GM12872 (cell line): ENCODE data around the gene ZNF556.

Source experiments
- CTCF ChIP-seq: IDR thresholded peaks from 3 replicates; pipeline ENCODE4 v1.5.1; 2011; ENCODE audit warnings: low read depth, mild to moderate bottlenecking, low read length, moderate library complexity; ENCODE audit not compliant: insufficient read depth

The ZNF556 gene

GRCh38 chr19:2827840-2828489 lies 39.2 kb upstream of the ZNF556 start:
- no peak for TF ChIP-seq CTCF

- TF ChIP-seq CTCF = no peak
These were observed 32.8 kb upstream of the ZNF556 start for GRCh38 chr19:2834294-2834871.

- no peak for TF ChIP-seq CTCF
These were observed 29.7 kb upstream of the ZNF556 start for GRCh38 chr19:2837430-2837829.

- peak; percentile 55 for TF ChIP-seq CTCF
These were observed 26.0 kb upstream of the ZNF556 start, which contains the start of gene ZNF555 for GRCh38 chr19:2840794-2841791. TSS of gene ZNF555 (plus strand) at chr19:2841475. CDS start at chr19:2841573, 98 bp downstream.

- TF ChIP-seq CTCF = no peak
These were observed 25.1 kb upstream of the ZNF556 start for GRCh38 chr19:2841855-2842574.

GRCh38 chr19:2845107-2845506 lies 22.0 kb upstream of the ZNF556 start:
- TF ChIP-seq CTCF = no peak
